ENCODE measurements around the gene SRGAP1. TPM values are rescaled to one million over a fixed set of nuclear protein-coding genes. Genes with fewer than 3 reads are reported as not detected.

SRGAP1 gene
- total RNA-seq, 1 donor from 2014 or later = 7.4 TPM

GRCh38 chr12:64171715-64172114, 327.2 kb downstream of the SRGAP1 start:
- no peak overlapping the region for H3K27ac ChIP-seq
- no peaks in the 10 kb centered on the region for H3K9me3 ChIP-seq
- no peak for TF ChIP-seq POLR2AphosphoS5 (IDR thresholded peaks at IDR 0.05; ENCODE audit: insufficient read depth in 1 of 2, low read depth in 1 of 2)
- no peak for TF ChIP-seq CTCF (IDR thresholded peaks at IDR 0.05)
- TF ChIP-seq POLR2A (IDR thresholded peaks at IDR 0.05) = no peak
- H3K36me3 ChIP-seq = no peaks in the 10 kb centered on the region
- no peaks in the 10 kb centered on the region for H3K4me1 ChIP-seq
- H3K4me3 ChIP-seq = no peak overlapping the region
- H3K27me3 ChIP-seq = no peaks in the 10 kb centered on the region
- intact Hi-C loops (cut with DNase I) = no loop called here
- DNase-seq (ENCODE audit: extremely low spot score in 2 of 2) = no peak

GRCh38 chr12:64172143-64172970, 327.9 kb downstream of the SRGAP1 start:
- intact Hi-C loops (cut with DNase I) = no loop called here
- Histone ChIP-seq H3K36me3 (no peaks in the 10 kb centered on the region), H3K4me1 (no peaks in the 10 kb centered on the region), H3K9me3 (no peaks in the 10 kb centered on the region), H3K27ac (no peak overlapping the region), H3K27me3 (no peaks in the 10 kb centered on the region), H3K4me3 (no peak overlapping the region)
- DNase-seq (ENCODE audit: extremely low spot score in 2 of 2) = no peak
- TF ChIP-seq POLR2A (IDR thresholded peaks at IDR 0.05) (no peak), POLR2AphosphoS5 (IDR thresholded peaks at IDR 0.05; ENCODE audit: insufficient read depth in 1 of 2, low read depth in 1 of 2) (no peak), CTCF (IDR thresholded peaks at IDR 0.05) (no peak)

GRCh38 chr12:64173456-64173855, 329.0 kb downstream of the SRGAP1 start:
- Histone ChIP-seq H3K27me3 (no peaks in the 10 kb centered on the region), H3K4me1 (no peaks in the 10 kb centered on the region), H3K9me3 (no peaks in the 10 kb centered on the region), H3K36me3 (no peaks in the 10 kb centered on the region), H3K4me3 (no peak overlapping the region), H3K27ac (no peak overlapping the region)
- intact Hi-C loops (cut with DNase I) = no loop called here
- DNase-seq (ENCODE audit: extremely low spot score in 2 of 2) = no peak
- TF ChIP-seq CTCF (IDR thresholded peaks at IDR 0.05) = no peak
- no peak for TF ChIP-seq POLR2AphosphoS5 (IDR thresholded peaks at IDR 0.05; ENCODE audit: insufficient read depth in 1 of 2, low read depth in 1 of 2)

GRCh38 chr12:64175254-64175945, 330.9 kb downstream of the SRGAP1 start:
- H3K27me3 ChIP-seq = no peaks in the 10 kb centered on the region
- H3K27ac ChIP-seq = no peak overlapping the region
- DNase-seq (ENCODE audit: extremely low spot score in 2 of 2) = no peak
- H3K36me3 ChIP-seq = no peaks in the 10 kb centered on the region
- H3K9me3 ChIP-seq = no peaks in the 10 kb centered on the region
- no peak overlapping the region for H3K4me3 ChIP-seq
- intact Hi-C loops (cut with DNase I) = no loop called here
- no peak for TF ChIP-seq POLR2A (IDR thresholded peaks at IDR 0.05)
- TF ChIP-seq CTCF (IDR thresholded peaks at IDR 0.05) = no peak
- TF ChIP-seq POLR2AphosphoS5 (IDR thresholded peaks at IDR 0.05; ENCODE audit: insufficient read depth in 1 of 2, low read depth in 1 of 2) = no peak
- H3K4me1 ChIP-seq = peaks cover under 1% of the 10 kb centered on the region

GRCh38 chr12:64177001-64177400, 332.5 kb downstream of the SRGAP1 start:
- Histone ChIP-seq H3K9me3 (no peaks in the 10 kb centered on the region), H3K4me3 (no peak overlapping the region), H3K27me3 (no peaks in the 10 kb centered on the region), H3K27ac (no peak overlapping the region), H3K4me1 (peaks cover 10% of the 10 kb centered on the region), H3K36me3 (no peaks in the 10 kb centered on the region)
- intact Hi-C loops (cut with DNase I) = no loop called here
- no peak for TF ChIP-seq POLR2AphosphoS5 (IDR thresholded peaks at IDR 0.05; ENCODE audit: insufficient read depth in 1 of 2, low read depth in 1 of 2)
- TF ChIP-seq POLR2A (IDR thresholded peaks at IDR 0.05) = no peak
- no peak for TF ChIP-seq CTCF (IDR thresholded peaks at IDR 0.05)
- no peak for DNase-seq (ENCODE audit: extremely low spot score in 2 of 2)

Measured in vagina (tissue), 2 donors.